ENCODE data around the gene ANP32E. TPM values are rescaled to one million over a fixed set of nuclear protein-coding genes. Genes with fewer than 3 reads are reported as not detected.

Gene ANP32E
- total RNA-seq, 2 donors from 2014 or later, result 59.2 to 78.1 TPM

GRCh38 chr1:150256554-150257341, 20.8 kb upstream of the ANP32E start:
- H3K9me3 ChIP-seq (ENCODE audit: control insufficient read depth, low read length), result no peaks in the 10 kb centered on the region
- no peaks in the 10 kb centered on the region for H3K36me3 ChIP-seq (ENCODE audit: control insufficient read depth, insufficient read depth, low read length)
- peak overlapping the region; percentile 77 for H3K9ac ChIP-seq (ENCODE audit: extremely low read depth, low read length, poor library complexity, severe bottlenecking)
- WGBS, 2 experiments (ENCODE audit: insufficient coverage in 1 of 2, insufficient read length in 1 of 2), result 2 to 3% methylated on average over 8 to 14 of the region's 14 CpGs
- peak; percentile 85 for DNase-seq
- peaks cover 9% of the 10 kb centered on the region for H3K36me3 Mint-ChIP-seq (ENCODE audit: low read depth)
- TF ChIP-seq, protein P1, sequence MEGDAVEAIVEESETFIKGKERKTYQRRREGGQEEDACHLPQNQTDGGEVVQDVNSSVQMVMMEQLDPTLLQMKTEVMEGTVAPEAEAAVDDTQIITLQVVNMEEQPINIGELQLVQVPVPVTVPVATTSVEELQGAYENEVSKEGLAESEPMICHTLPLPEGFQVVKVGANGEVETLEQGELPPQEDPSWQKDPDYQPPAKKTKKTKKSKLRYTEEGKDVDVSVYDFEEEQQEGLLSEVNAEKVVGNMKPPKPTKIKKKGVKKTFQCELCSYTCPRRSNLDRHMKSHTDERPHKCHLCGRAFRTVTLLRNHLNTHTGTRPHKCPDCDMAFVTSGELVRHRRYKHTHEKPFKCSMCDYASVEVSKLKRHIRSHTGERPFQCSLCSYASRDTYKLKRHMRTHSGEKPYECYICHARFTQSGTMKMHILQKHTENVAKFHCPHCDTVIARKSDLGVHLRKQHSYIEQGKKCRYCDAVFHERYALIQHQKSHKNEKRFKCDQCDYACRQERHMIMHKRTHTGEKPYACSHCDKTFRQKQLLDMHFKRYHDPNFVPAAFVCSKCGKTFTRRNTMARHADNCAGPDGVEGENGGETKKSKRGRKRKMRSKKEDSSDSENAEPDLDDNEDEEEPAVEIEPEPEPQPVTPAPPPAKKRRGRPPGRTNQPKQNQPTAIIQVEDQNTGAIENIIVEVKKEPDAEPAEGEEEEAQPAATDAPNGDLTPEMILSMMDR (conservative IDR thresholded peaks at IDR 0.05), result no peak
- H3K27ac Mint-ChIP-seq, result peak overlapping the region; percentile 97
- H3K27ac ChIP-seq (ENCODE audit: low read depth, low read length), result peak overlapping the region; percentile 94
- peak overlapping the region; percentile 79 for H3K4me3 ChIP-seq (ENCODE audit: low read length)
- H3K9me3 Mint-ChIP-seq, result peaks cover 2% of the 10 kb centered on the region
- H3K4me3 Mint-ChIP-seq, result peak overlapping the region; percentile 75
- no peaks in the 10 kb centered on the region for H3K27me3 Mint-ChIP-seq (ENCODE audit: insufficient read depth)
- no peaks in the 10 kb centered on the region for H3K27me3 ChIP-seq (ENCODE audit: control insufficient read depth, insufficient read depth, low read length, poor library complexity, severe bottlenecking)
- no peaks in the 10 kb centered on the region for H3K4me1 ChIP-seq (ENCODE audit: control insufficient read depth, insufficient read depth, low read length)
- peaks cover 39% of the 10 kb centered on the region for H3K4me1 Mint-ChIP-seq

- Histone ChIP-seq H3K9me3 (ENCODE audit: control insufficient read depth, low read length) (no peaks in the 10 kb centered on the region), H3K27ac (ENCODE audit: low read depth, low read length) (peak overlapping the region; percentile 94), H3K27me3 (ENCODE audit: control insufficient read depth, insufficient read depth, low read length, poor library complexity, severe bottlenecking) (no peaks in the 10 kb centered on the region), H3K4me3 (ENCODE audit: low read length) (peak overlapping the region; percentile 79), H3K4me1 (ENCODE audit: control insufficient read depth, insufficient read depth, low read length) (no peaks in the 10 kb centered on the region), H3K36me3 (ENCODE audit: control insufficient read depth, insufficient read depth, low read length) (no peaks in the 10 kb centered on the region), H3K9ac (ENCODE audit: extremely low read depth, low read length, poor library complexity, severe bottlenecking) (peak overlapping the region; percentile 77)
- Mint-ChIP-seq H3K4me3 (peak overlapping the region; percentile 75), H3K4me1 (peaks cover 39% of the 10 kb centered on the region), H3K27ac (peak overlapping the region; percentile 97), H3K9me3 (peaks cover 2% of the 10 kb centered on the region), H3K27me3 (ENCODE audit: insufficient read depth) (no peaks in the 10 kb centered on the region), H3K36me3 (ENCODE audit: low read depth) (peaks cover 3% of the 10 kb centered on the region)
- WGBS, 2 experiments (ENCODE audit: insufficient coverage in 1 of 2, insufficient read length in 1 of 2), result 0% methylated on average over 1 of the region's 1 CpG; no CpG with 5 or more reads in 1 of the 2 experiments
- no peak for DNase-seq
- TF ChIP-seq, protein P1 (conservative IDR thresholded peaks at IDR 0.05), result no peak
Observed at GRCh38 chr1:150256198-150256553, 20.3 kb upstream of the ANP32E start.

- TF ChIP-seq, protein P1 (conservative IDR thresholded peaks at IDR 0.05), result no peak
- no peak overlapping the region for H3K9ac ChIP-seq (ENCODE audit: extremely low read depth, low read length, poor library complexity, severe bottlenecking)
- WGBS, 2 experiments (ENCODE audit: insufficient coverage in 1 of 2, insufficient read length in 1 of 2), result 96% methylated on average over 2 of the region's 2 CpGs; no CpG with 5 or more reads in 1 of the 2 experiments
- no peak overlapping the region for H3K4me3 Mint-ChIP-seq
- H3K36me3 ChIP-seq (ENCODE audit: control insufficient read depth, insufficient read depth, low read length), result no peaks in the 10 kb centered on the region
- no peak for DNase-seq
- H3K27ac ChIP-seq (ENCODE audit: low read depth, low read length), result no peak overlapping the region
- no peaks in the 10 kb centered on the region for H3K27me3 Mint-ChIP-seq (ENCODE audit: insufficient read depth)
- no peaks in the 10 kb centered on the region for H3K36me3 Mint-ChIP-seq (ENCODE audit: low read depth)
- no peaks in the 10 kb centered on the region for H3K9me3 Mint-ChIP-seq
- no peaks in the 10 kb centered on the region for H3K27me3 ChIP-seq (ENCODE audit: control insufficient read depth, insufficient read depth, low read length, poor library complexity, severe bottlenecking)
- H3K4me1 Mint-ChIP-seq, result peaks cover 2% of the 10 kb centered on the region
- H3K4me3 ChIP-seq (ENCODE audit: low read length), result no peak overlapping the region
- H3K4me1 ChIP-seq (ENCODE audit: control insufficient read depth, insufficient read depth, low read length), result no peaks in the 10 kb centered on the region
- no peak overlapping the region for H3K27ac Mint-ChIP-seq
- H3K9me3 ChIP-seq (ENCODE audit: control insufficient read depth, low read length), result no peaks in the 10 kb centered on the region
Observed at GRCh38 chr1:150249936-150250335, 14.0 kb upstream of the ANP32E start.
